ENCODE data around the gene MPL. TPM values are rescaled to one million over a fixed set of nuclear protein-coding genes. Genes with fewer than 3 reads are reported as not detected.

The MPL gene
- total RNA-seq, 1 donor from 2014 or later, result not detected

DNA sequence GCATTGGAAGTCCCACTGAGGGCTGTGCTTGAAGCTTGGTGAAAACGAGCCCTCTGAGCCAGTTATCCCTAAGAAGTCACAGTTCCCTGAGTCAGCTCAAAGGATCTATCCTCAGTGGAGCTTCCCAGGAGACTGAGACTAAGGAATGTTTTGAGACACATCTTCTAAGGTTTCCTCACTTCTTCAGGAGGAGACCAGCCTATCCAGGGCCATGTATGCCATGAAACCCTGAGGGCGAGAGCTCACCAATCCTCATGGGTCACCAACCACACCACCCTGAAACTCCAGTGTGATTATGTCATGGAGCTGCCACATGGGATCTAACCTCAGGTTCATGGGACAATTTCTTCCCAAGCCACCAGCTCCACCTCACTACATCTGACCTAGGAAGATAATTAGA lies 44.4 kb upstream of the MPL start:
- H3K27ac ChIP-seq, result no peak overlapping the region
- no peaks in the 10 kb centered on the region for H3K27me3 ChIP-seq
- no peaks in the 10 kb centered on the region for H3K36me3 ChIP-seq
- H3K9me3 ChIP-seq, result no peaks in the 10 kb centered on the region
- H3K4me1 ChIP-seq, result peaks cover 0 to 22% of the 10 kb centered on the region in 2 donors
- DNase-seq (ENCODE audit: low spot score in 2 of 2), result no peak
- no peak for TF ChIP-seq CTCF (IDR thresholded peaks at IDR 0.05)
- no peak overlapping the region for H3K4me3 ChIP-seq
- intact Hi-C loops (cut with DNase I), result no loop called here

- intact Hi-C loops (cut with DNase I), result no loop called here
- H3K36me3 ChIP-seq, result no peaks in the 10 kb centered on the region
- no peaks in the 10 kb centered on the region for H3K27me3 ChIP-seq
- TF ChIP-seq CTCF (IDR thresholded peaks at IDR 0.05), result no peak
- H3K4me1 ChIP-seq, result peaks cover 0 to 22% of the 10 kb centered on the region in 2 donors
- H3K27ac ChIP-seq, result no peak overlapping the region
- no peak overlapping the region for H3K4me3 ChIP-seq
- no peak for DNase-seq (ENCODE audit: low spot score in 2 of 2)
- H3K9me3 ChIP-seq, result no peaks in the 10 kb centered on the region
Measured at GRCh38 chr1:43293896-43294760, 43.5 kb upstream of the MPL start.

- Histone ChIP-seq H3K27ac (peak overlapping the region in 1 of 2 donors; percentile 53), H3K4me3 (no peak overlapping the region), H3K27me3 (no peaks in the 10 kb centered on the region), H3K9me3 (no peaks in the 10 kb centered on the region), H3K36me3 (no peaks in the 10 kb centered on the region), H3K4me1 (peaks cover 0 to 22% of the 10 kb centered on the region in 2 donors)
- intact Hi-C loops (cut with DNase I), result no loop called here
- no peak for TF ChIP-seq CTCF (IDR thresholded peaks at IDR 0.05)
- no peak for DNase-seq (ENCODE audit: low spot score in 2 of 2)
Measured at GRCh38 chr1:43294761-43295160, 42.9 kb upstream of the MPL start.

- DNase-seq (ENCODE audit: low spot score in 2 of 2), result no peak
- Histone ChIP-seq H3K4me3 (no peak overlapping the region), H3K9me3 (no peaks in the 10 kb centered on the region), H3K36me3 (no peaks in the 10 kb centered on the region), H3K27ac (peak overlapping the region in 1 of 2 donors; percentile 53), H3K27me3 (no peaks in the 10 kb centered on the region), H3K4me1 (peaks cover 0 to 22% of the 10 kb centered on the region in 2 donors)
- TF ChIP-seq CTCF (IDR thresholded peaks at IDR 0.05), result no peak
- intact Hi-C loops (cut with DNase I), result no loop called here
Measured at GRCh38 chr1:43296207-43296606, 41.4 kb upstream of the MPL start.

GRCh38 chr1:43298055-43298454 lies 39.6 kb upstream of the MPL start:
- no peak overlapping the region for H3K4me3 ChIP-seq
- H3K4me1 ChIP-seq, result peaks cover 0 to 22% of the 10 kb centered on the region in 2 donors
- H3K27me3 ChIP-seq, result no peaks in the 10 kb centered on the region
- TF ChIP-seq CTCF (IDR thresholded peaks at IDR 0.05), result no peak
- H3K27ac ChIP-seq, result no peak overlapping the region
- DNase-seq (ENCODE audit: low spot score in 2 of 2), result no peak
- no peaks in the 10 kb centered on the region for H3K36me3 ChIP-seq
- H3K9me3 ChIP-seq, result no peaks in the 10 kb centered on the region
- intact Hi-C loops (cut with DNase I), result no loop called here
